Measurements from ENCODE around the gene TGFBR1.

Gene TGFBR1

DNA sequence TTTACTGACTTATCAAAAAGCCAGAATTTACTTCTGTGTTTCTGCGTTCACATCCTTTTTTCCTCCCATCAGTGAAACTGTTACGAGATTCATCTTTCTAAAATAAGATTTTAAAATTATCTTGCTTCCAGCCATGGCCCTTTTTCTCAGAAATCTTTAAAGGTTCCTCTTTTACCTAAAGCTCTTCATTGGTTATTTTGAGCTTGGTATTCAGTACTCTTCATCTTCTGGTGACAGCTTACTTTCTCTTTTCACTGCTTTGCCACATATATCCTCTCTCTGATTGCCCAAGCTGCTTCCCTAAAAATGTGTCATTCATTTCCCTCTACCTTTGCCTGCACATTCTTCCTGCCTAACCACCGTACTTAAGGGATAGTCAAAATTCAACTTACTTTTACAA, 32.3 kb downstream of the TGFBR1 start:
- DNase-seq (ENCODE audit: low read depth, low spot score): no peak

DNA sequence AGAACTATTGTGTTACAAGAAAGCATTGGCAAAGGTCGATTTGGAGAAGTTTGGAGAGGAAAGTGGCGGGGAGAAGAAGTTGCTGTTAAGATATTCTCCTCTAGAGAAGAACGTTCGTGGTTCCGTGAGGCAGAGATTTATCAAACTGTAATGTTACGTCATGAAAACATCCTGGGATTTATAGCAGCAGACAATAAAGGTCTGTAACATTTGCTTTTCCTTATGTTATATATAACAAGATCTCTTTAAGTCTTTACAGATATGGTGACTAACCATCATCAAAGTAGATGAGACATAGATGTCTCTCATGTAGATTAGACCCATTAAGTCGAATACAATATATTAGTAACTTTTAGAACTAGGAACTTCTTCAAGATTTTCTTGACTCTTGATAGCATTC, 33.0 kb downstream of the TGFBR1 start:
- no peak for DNase-seq (ENCODE audit: low read depth, low spot score)

DNA sequence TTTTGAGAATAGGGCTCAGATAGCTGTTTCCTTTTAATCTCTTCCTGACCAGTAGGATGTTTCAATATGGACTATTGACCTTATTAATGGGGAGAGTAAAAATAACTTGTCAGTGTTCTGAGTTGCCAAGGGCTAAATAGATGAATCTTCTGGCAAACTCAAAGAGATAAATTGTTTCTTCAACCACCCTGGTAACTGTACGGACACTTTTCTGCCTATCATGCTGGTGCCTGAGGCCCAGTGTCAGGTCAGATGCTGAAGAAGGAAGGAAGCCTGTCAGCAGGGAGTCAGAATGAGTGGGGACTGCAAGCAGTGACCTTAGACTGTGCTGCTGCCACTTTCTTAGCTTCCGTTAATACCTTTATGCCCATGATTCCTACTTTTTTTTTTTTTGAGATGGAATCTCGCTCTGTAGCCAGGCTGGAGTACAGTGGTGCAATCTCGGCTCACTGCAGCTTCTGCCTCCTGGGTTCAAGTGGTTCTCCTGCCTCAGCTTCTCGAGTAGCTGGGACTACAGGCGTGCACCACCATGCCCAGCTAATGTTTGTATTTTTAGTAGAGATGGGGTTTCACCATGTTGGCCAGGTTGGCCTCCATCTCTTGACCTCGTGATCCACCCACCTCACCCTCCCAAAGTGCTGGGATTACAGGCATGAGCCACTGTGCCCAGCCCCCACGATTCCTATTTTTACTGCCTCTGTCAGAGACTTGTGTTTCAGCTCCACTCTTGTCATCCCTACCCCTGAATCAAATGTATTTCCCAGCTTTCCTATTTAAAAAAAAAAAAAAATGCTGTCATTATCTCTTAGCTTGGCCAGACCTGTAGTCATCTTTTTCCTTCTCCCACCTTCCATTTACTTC, 33.7 kb downstream of the TGFBR1 start:
- no peak for DNase-seq (ENCODE audit: low read depth, low spot score)

DNA sequence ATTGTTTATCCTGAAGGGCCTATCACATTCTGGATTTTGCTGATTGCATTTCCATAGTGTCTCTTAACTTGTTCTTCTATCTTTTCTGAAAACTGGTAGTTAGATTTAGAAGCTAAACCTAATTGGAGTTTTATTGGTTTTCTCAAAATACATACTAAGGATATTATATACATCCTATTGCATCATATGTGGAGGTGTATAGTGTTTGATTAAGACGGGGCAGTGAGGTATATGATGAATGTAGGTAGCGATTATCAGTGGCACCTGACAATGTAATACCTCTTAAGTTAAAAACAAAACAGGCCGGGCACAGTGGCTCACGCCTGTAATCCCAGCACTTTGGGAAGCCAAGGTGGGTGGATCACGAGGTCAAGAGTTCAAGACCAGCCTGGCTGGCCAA, 35.0 kb downstream of the TGFBR1 start:
- no peak for DNase-seq (ENCODE audit: low read depth, low spot score)

DNA sequence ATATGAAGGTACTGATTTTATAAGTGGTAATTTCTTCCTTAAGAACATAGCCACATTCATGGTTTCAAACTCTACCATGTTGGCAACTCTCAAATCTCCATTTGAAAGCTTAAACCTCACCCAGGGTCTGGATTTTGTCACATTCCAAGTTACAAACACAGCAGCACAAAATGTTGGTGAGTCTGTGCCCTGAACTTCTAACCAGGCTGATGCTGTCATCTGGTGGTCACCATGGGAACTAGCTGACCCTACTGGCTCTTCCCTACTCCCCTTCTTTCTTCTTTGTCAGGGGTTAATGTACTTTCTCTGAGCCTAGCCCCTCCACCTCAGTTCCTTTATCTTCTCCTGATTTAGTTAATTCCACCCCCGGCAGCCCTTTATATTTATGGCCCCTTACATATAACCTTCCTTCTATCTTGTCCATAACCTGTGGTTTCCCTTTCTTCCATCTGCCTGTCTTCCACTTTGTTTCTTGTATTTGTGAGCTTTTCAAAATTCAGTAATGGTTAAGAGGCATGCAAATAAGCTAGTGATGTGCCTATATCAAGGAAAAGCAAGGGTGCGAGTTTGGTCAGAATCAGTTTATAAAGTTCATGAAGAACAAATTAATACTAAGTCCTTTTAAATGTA, 35.9 kb downstream of the TGFBR1 start:
- peak; percentile 75 for DNase-seq (ENCODE audit: low read depth, low spot score)

DNA sequence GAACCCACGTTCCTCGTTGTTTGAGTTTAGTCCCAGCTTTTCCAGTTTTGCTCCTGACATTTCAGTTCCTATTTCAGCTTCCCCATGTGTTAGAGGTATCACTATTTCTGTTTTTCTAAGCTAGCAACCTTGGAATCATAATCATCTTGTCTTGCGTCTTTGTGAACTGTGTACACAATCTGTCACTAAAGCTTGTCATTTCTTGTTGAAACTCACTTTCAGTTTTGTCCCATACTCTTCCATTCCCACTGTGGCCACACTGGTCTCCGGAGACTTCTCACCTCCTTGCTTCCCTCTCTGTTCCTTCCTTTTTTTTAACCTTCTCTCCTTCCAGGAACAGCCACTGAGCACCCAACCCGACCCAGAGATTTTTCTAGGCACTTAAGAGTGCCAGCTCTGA, 36.9 kb downstream of the TGFBR1 start:
- no peak for DNase-seq (ENCODE audit: low read depth, low spot score)

DNA sequence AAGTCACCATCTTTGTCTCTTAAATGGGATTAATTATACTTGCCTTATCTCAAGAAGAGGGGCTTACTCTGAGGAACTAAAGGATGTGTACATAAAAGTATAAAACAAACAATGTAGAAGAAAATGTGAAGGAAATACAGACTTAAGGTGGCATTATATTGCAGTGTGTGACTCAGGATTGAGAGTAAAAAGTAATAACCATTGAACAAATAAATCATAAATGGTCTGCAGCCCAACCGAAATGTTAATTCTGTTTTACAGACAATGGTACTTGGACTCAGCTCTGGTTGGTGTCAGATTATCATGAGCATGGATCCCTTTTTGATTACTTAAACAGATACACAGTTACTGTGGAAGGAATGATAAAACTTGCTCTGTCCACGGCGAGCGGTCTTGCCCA, 37.4 kb downstream of the TGFBR1 start:
- DNase-seq (ENCODE audit: low read depth, low spot score): no peak

DNA sequence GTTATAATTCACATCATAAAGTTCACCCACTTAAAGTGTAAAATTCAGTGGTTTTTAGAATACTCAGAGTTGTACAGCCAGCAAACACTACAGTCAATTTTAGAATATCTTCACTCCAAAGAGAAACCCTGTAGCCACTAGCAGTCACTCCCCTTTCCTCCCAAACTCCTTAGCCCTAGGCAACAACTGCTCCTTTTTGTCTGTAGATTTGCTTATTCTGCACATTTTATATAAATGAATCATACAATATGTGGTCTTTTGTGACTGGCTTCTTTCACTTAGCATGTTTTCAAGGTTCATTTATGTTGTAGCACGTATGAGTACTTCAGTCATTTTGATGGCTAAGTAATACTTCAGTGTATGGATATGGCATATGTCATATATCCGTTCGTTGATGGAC, 38.7 kb downstream of the TGFBR1 start:
- DNase-seq (ENCODE audit: low read depth, low spot score): no peak

DNA sequence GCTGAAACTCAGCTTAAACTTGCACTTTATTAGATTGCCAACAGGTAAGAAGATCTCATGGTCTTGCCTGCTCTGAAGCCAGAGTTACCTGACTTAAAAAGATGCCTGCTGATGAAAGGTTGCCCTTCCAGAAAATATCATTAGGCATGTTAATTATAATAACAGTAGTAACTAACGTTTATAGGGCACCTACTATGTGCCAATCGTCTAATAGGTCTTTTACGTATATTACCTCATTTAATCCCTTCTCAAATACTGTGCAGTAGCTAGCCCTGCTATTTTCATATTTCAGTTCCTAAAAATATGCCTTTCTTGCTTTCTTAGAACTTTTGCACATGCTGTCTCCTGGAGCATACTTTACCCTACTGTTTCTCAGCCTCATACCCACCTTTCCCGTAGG, 40.1 kb downstream of the TGFBR1 start:
- no peak for DNase-seq (ENCODE audit: low read depth, low spot score)

DNA sequence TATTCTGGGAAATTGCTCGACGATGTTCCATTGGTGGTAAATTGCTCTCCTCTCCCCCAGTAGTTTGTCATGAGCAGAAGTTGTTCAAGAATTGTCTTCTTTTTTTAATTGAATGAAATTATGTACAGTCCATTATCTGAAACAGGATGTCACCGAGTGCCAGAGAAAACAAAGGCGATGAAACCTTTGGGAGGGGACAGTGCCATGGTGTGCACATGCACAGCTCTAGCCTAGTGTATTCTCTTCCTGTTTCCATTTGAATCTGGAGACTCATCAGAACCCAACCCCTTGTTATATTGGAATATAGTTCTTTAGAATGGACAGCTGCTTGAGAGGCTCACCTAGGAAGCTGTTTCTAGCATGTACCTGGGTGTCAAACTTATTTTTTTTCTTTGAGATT, 41.7 kb downstream of the TGFBR1 start:
- no peak for DNase-seq (ENCODE audit: low read depth, low spot score)

DNA sequence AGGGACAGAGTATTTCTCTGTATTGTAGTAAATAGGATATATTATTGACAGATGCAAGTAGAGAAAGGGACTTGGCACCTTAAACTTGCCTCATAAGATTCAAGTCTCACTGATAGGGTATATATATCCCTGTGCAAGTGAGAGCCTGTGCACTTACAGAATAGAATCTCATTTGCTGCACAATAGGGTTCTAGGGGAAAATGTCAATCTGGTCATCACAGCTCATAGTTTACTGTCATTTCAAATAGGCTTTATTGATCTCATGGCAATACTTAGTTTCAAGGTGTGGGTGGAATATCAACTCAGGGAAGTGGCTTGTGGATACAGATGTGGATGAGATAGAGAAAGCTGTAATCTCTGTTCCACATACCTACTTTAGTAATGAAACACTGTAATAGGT, 42.3 kb downstream of the TGFBR1 start:
- no peak for DNase-seq (ENCODE audit: low read depth, low spot score)

DNA sequence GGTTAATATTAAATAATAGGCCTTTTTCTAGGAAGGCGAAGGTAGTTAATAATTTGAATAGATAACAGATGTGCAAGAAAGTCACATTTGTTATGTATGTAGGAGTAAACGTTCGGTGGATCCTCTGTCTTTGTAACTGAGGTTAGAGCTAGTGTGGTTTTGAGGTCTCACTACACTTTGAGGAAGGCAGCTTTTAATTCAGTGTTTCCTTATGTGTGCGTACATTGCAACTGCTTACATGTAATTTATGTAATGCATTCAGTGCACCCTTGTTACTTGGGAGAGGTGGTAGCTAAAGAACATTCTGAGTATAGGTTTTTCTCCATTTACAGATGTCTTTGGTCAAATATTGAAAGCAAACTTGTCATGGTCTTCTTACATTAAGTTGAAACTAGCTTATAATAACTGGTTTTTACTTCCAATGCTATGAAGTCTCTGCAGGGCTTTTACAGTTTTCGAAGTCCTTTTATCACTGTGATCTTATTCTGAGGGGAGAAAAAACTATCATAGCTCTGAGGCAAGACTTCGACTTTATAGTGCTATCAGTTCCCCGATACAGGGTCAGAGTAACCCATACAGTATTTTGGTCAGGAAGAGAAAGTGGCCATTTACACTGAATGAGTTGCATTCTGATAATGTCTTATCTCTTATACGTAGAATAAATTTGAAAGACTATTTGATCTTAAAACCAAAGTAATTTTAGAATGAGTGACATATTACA, 45.7 kb downstream of the TGFBR1 start:
- no peak for DNase-seq (ENCODE audit: low read depth, low spot score)

DNA sequence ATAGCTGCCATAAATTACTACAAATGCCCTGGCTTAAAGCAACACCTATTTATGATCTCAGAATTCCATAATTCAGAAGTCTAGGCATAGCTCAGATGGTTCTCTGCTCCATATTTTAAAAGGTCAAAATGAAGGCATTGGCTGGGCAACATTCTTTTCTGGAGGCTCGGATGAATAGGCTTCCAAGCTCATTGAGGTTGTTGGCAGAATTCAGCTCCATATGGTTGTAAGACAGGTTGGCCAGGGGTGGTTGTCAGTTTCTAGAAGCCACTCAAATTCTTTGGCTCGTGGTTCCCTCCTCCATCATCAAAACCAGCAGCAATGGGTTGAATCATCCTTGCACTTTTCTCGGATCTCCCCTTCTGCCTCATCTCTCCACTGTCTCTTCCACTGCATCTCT, 49.4 kb downstream of the TGFBR1 start:
- no peak for DNase-seq (ENCODE audit: low read depth, low spot score)

DNA sequence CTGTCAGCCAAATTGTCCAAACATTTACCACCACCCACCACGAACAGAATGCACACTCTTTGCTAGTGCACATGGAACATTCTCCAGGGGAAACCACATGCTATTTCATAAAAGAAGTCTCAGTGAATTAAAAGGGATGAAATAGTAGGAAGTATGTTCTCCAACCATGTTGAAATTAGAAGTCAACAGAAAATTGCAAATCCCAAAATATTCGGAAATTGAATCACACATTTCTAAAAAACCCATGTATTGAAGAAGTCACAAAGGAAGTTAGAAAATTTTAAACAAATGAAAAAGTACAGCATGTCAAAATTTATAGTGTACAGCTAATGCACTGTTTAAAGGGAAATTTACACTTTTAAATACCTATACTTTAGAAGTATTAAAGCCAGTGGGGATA, 50.8 kb downstream of the TGFBR1 start:
- DNase-seq (ENCODE audit: low read depth, low spot score): no peak

DNA sequence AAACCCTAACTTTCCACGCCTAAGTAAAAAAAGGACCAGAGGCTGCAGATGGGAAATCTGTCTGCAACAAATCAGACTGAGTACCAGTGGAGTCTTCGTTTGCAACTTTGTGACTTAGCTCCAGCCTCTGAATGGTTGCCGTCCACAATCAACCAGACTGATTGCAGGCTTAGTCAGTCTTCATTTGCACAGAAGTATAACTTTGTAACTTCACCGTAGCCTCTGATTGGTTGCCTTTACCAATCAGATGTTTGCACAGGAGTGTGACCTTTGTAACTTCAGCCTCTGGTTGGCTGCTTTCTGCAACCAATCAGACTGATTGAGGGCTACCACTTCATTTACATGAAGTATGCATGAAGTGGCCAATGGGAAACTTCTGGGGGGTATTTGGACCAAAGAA, 53.7 kb downstream of the TGFBR1 start:
- no peak for DNase-seq (ENCODE audit: low read depth, low spot score)

DNA sequence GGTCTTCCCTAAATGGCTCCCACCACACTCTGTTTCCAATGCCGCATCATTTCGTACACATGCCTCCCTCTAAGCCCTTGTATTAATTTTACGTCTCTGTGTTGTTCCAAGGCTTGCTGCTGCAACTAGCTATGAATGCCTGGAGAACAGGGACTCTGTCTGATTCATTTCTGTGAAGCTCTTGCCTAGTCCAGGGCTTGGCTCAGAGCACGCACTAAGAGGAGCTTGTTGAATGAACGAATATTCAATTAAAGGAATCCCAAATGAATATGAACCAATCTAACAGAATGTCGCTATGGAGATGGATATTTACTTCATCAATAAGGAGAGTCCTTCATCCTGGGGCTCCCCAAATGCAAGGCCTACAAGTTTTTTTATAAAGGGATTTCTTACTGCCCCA, 55.3 kb downstream of the TGFBR1 start:
- no peak for DNase-seq (ENCODE audit: low read depth, low spot score)

DNA sequence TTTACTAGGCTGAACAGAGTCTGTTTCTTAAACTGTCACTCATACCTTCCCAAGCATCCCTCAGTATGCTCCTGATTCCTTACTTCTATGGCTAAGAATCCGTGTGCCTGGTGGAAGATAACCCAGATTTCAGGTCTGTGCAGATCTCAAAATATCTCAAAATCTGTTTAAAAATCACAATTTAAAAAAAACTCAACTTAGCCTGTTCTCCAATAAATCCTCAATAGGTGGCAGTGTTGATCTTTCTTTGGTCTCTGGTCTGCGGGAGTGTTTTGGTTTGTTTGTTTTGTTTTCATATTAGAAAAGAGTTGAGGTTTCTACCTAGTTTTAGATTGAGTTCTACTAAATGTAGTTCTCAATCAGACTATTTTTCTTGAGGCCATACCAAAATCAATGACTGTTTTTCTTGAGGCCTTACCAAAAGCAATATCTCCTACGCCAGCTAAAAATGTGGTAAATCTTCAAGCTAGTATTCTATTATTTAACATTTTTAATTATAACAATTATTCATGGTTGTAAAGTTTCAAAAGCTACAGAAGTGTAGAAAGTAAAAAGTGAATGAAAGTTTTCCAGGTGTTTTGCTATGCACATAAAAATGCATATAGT, 57.9 kb downstream of the TGFBR1 start:
- peak; percentile 24 for DNase-seq (ENCODE audit: low read depth, low spot score)

DNA sequence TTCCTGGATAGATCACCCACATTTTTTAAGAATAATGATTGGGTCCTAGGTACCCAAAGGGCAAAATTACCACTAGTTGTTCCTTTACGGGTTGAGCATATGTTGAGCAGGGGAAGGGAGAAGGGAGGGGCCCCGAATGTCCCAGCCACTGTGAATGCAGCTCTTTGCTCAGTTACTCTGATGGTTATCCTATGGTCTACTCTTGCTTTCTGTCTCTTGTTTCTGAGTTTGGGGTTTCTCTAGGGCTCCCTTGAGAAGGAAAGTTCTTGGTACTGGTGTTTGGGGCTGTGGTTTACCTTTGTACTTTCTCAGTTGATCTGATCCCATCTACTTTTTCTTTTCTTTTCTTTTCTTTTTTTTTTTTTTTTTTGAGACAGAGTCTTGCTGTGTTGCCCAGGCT, 61.2 kb downstream of the TGFBR1 start:
- no peak for DNase-seq (ENCODE audit: low read depth, low spot score)

DNA sequence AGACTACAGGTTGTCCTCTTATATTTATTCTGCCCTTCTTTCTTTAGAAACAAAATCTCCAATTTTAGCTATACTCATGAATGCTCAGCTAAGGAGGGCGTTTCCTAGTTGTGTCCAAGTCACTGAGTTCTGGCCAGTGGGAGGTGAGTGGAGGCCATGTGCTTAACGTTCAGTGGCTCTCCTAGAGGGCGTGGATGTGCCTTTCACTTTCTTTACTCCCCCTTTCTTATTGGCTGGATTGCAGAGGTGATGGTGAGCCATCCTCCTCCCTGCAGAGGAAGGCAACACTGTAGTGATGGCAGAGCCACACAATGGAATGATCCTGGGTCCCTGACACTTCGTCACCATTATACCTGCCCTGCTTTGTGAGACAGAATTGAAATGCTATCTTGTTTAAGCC, 62.2 kb downstream of the TGFBR1 start:
- no peak for DNase-seq (ENCODE audit: low read depth, low spot score)

DNA sequence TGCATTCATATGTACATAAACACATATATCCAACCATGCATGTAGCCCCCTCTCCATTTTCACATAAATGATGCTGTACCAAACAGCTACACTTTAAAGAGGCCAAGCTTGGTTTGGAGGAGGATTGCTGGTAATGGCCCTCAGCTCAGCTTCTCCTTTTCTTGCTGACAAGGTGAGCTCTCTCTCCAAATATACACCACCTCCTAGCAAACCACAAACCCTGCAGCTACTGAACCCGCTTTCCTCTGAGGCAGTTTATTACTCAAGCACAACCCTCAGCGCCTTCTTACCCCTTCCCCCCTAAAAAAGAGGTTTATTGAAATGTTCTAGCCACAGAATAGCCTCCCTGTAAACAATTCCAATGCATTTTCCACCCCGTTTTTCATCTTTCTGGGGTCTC, 62.8 kb downstream of the TGFBR1 start:
- DNase-seq (ENCODE audit: low read depth, low spot score): no peak

DNA sequence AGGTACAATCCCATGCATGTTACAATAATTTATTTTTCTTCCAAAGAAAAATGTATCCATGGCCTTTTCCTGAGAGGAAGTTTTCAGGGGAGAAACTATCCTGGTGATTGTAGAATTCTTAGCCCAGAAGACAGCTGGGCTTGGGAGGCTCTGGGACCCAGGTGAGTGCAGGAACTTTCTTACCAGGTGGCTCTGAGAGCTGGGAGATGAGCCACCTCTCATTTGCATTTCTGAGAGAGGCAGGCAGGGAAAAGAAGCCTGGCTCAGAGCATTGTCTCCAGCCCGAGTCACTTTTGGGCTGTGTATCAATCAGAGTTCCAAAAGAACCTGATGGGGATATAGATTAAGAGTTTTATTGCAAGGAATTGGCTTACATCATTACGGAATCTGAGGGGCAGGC, 64.2 kb downstream of the TGFBR1 start:
- peak; percentile 21 for DNase-seq (ENCODE audit: low read depth, low spot score)

DNA sequence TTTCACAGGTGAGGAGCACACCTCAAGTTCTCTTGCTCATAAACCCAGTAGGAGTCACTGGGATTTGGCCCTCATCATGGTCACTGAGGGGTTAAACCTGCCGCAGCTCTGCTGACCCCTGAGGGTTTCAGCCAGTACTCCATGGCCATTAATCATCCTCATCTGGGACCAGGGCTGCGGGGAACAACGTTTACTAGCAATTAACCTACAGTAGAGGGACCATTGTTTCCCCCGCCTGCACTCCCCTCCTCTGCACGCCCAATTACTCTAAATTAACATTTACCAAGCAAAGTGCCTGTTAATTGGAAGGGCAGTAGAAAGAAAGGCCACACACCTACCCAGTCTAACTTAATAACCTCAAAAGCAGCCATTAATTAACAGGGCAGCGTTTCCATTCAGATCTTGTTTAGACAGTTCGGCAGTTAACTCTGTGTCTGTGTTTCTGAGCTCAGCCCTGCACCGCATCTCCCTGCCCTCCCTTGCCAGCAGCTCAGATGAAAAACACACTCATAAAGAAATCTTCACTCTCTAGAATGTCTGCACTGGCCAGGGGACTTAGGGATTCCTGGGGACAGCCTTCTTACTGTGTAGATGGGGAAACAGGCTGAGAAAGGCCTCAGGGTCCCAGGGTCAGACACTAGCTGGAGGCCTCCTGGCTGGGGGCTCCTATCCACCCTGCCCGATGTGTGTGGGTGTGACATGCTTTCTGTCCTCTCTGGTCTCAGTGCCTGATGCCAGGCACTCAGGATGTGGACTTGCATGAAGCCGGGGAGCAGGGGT, 65.3 kb downstream of the TGFBR1 start:
- peak; percentile 88 for DNase-seq (ENCODE audit: low read depth, low spot score)
